CD8-positive, alpha-beta memory T cell (primary cell): Measurements from ENCODE around the gene RIC8B. TPM values are rescaled to one million over a fixed set of nuclear protein-coding genes. Genes with fewer than 3 reads are reported as not detected.

Source experiments
- CTCF ChIA-PET: fragments of 350-600 bp; sonication (Branson Sonifier 250); formaldehyde crosslinking; loops from one replicate; lab custom pipeline; 2021; ENCODE audit warnings: antibody characterized with exemption; lab: Charles Lee
- POLR2A ChIA-PET: fragments of 350-600 bp; sonication (Branson Sonifier 250); formaldehyde crosslinking; loops from one replicate; lab custom pipeline; 2021; ENCODE audit warnings: antibody characterized with exemption; lab: Charles Lee
- DNase-seq, 5 donors: peaks; one replicate each; pipeline versions ENCODE4 v3.0.0 to v3.0.0-alpha.2; 2020 to 2022; ENCODE audit warnings: mixed read lengths in 1 of 5
- H3K27ac ChIP-seq: one replicate; pipeline ENCODE4 v1.7.0; 2013; ENCODE audit warnings: low read depth, mild to moderate bottlenecking, low read length, moderate library complexity
- H3K27me3 ChIP-seq: 2 replicates; pipeline ENCODE4 v1.7.0; 2013; ENCODE audit warnings: low read length, mild to moderate bottlenecking; ENCODE audit not compliant: insufficient read depth, poor library complexity, severe bottlenecking
- H3K36me3 ChIP-seq: 2 replicates; pipeline ENCODE4 v1.7.0; 2013; ENCODE audit warnings: mild to moderate bottlenecking, low read length, moderate library complexity; ENCODE audit not compliant: insufficient read depth
- H3K4me1 ChIP-seq: 2 replicates; pipeline ENCODE4 v1.7.0; 2013; ENCODE audit warnings: mild to moderate bottlenecking, low read length, moderate library complexity; ENCODE audit not compliant: insufficient read depth
- H3K4me3 ChIP-seq: 2 replicates; pipeline ENCODE4 v1.7.0; 2013; ENCODE audit warnings: mild to moderate bottlenecking, low read length
- H3K9me3 ChIP-seq: 2 replicates; pipeline ENCODE4 v1.7.0; 2013; ENCODE audit warnings: mild to moderate bottlenecking, low read length
- H3K27ac Mint-ChIP-seq, 8 donors: one replicate each; pipeline ENCODE4 v1.8.0; 2020 to 2021; ENCODE audit warnings: mixed read lengths in 8 of 8, mild to moderate bottlenecking in 6 of 8, inconsistent platforms in 3 of 8, moderate library complexity in 3 of 8
- H3K27me3 Mint-ChIP-seq, 2 donors: one replicate each; pipeline ENCODE4 v1.8.0; 2020 to 2021; ENCODE audit warnings: mixed read lengths in 2 of 2, mild to moderate bottlenecking in 1 of 2, moderate library complexity in 1 of 2
- H3K36me3 Mint-ChIP-seq, 3 donors: one replicate each; pipeline ENCODE4 v1.8.0; 2020 to 2021; ENCODE audit warnings: mixed read lengths in 3 of 3, inconsistent platforms in 1 of 3, mild to moderate bottlenecking in 1 of 3
- H3K4me1 Mint-ChIP-seq, 3 donors: one replicate each; pipeline ENCODE4 v1.8.0; 2020 to 2021; ENCODE audit warnings: mixed read lengths in 3 of 3, inconsistent platforms in 1 of 3, mild to moderate bottlenecking in 1 of 3
- H3K4me3 Mint-ChIP-seq, 7 donors: one replicate each; pipeline ENCODE4 v1.8.0; 2020 to 2021; ENCODE audit warnings: mixed read lengths in 7 of 7, mild to moderate bottlenecking in 6 of 7, moderate library complexity in 4 of 7, inconsistent platforms in 2 of 7
- H3K9me3 Mint-ChIP-seq, 5 donors: one replicate each; pipeline ENCODE4 v1.8.0; 2020 to 2022; ENCODE audit warnings: mixed read lengths in 5 of 5, mild to moderate bottlenecking in 3 of 5, moderate library complexity in 2 of 5, inconsistent platforms in 1 of 5
- polyA plus RNA-seq: library from polyadenylated mRNA; unstranded; fragments of 300-500 nt; fragmentation: Illumina TruSeq; gene quantifications from one replicate; pipeline ENCODE4 v1.2.3, GENCODE V29; 2021
- total RNA-seq, 2 experiments: library from RNA; stranded (reverse); gene quantifications; one replicate each; pipeline ENCODE4 v1.2.3, GENCODE V29; 2021

The RIC8B gene
- total and polyA plus RNA-seq, 3 experiments from 2014 or later, result 9.9 to 11.2 (median 10.2) TPM

- Histone ChIP-seq H3K27me3 (no peaks in the 10 kb centered on the region), H3K27ac (no peak overlapping the region), H3K4me1 (peaks cover 20% of the 10 kb centered on the region), H3K36me3 (no peaks in the 10 kb centered on the region), H3K4me3 (peak overlapping the region; percentile 39), H3K9me3 (no peaks in the 10 kb centered on the region)
- CTCF ChIA-PET, result interaction anchor here (1.0 kb wide), 1 partner anchor 81 kb away, joined by 3 read pairs; no protein-coding TSS in a partner anchor
- peak in 1 of 5 donors; percentile 44 for DNase-seq
- H3K27me3 Mint-ChIP-seq, result no peaks in the 10 kb centered on the region
- H3K36me3 Mint-ChIP-seq, result no peaks in the 10 kb centered on the region
- peak overlapping the region; percentile 26 to 94 (median 87) for H3K27ac Mint-ChIP-seq
- H3K4me3 Mint-ChIP-seq, result peak overlapping the region in 6 of 7 donors; percentile 6 to 78 (median 70)
- POLR2A ChIA-PET, result interaction anchor here (1.5 kb wide), 1 partner anchor 12 kb away, joined by 8 read pairs; no protein-coding TSS in a partner anchor
- no peaks in the 10 kb centered on the region for H3K9me3 Mint-ChIP-seq
- H3K4me1 Mint-ChIP-seq, result peaks cover 18 to 27% (median 18%) of the 10 kb centered on the region in 3 donors
Measured at GRCh38 chr12:106760184-106760531, 14.3 kb upstream of the RIC8B start.

DNA sequence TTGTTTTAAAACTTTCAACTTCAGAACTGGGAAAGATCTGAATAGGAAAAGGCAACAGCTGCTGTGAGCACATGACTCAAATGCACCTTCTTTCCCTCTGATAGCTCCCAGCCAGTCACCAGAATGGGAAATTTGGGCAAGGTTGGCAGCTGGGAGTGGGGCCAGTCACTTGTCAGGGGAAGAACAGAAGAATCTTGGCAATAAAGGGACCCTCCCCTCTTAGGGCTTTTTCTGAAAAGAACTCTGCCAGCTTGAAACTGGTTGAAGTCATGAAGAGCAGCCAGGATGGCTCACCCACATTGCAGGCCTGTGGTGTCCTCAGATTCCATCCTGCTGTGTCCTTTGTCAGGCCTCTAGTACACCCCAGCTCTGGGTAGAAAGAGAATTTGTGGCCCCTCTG, 10.3 kb upstream of the RIC8B start:
- CTCF ChIA-PET, result interaction anchor here (1.3 kb wide), 1 partner anchor 20 kb away, joined by 3 read pairs; no protein-coding TSS in a partner anchor
- Histone ChIP-seq H3K27ac (no peak overlapping the region), H3K4me3 (no peak overlapping the region), H3K4me1 (peaks cover 22% of the 10 kb centered on the region), H3K36me3 (no peaks in the 10 kb centered on the region), H3K9me3 (no peaks in the 10 kb centered on the region), H3K27me3 (no peaks in the 10 kb centered on the region)
- no peak for DNase-seq
- Mint-ChIP-seq H3K9me3 (no peaks in the 10 kb centered on the region), H3K4me1 (peaks cover 27 to 33% (median 28%) of the 10 kb centered on the region in 3 donors), H3K36me3 (no peaks in the 10 kb centered on the region), H3K27ac (no peak overlapping the region), H3K27me3 (no peaks in the 10 kb centered on the region), H3K4me3 (no peak overlapping the region)
- POLR2A ChIA-PET, result no interaction called here

DNA sequence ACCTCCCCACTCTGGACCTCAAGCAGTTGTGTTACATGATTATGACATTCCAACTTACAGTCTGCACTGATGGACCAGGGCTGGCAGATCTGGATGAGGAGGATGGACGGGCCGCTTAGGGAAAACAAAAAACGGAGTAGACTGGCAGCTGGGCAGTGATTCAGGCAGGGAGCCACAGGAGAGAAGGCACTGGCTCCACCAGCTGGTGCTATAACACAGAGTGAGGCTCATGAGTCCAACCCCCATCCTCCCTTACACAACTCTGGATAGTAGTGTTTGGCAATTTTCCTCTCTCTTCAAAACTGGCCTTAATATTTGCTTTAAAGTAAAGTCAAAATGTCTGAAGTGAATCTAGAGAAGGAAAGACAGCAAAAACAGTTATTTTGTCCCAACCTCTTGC, 9.7 kb upstream of the RIC8B start:
- Histone ChIP-seq H3K9me3 (no peaks in the 10 kb centered on the region), H3K27me3 (no peaks in the 10 kb centered on the region), H3K36me3 (no peaks in the 10 kb centered on the region), H3K4me1 (peaks cover 17% of the 10 kb centered on the region), H3K4me3 (no peak overlapping the region), H3K27ac (no peak overlapping the region)
- Mint-ChIP-seq H3K4me3 (no peak overlapping the region), H3K36me3 (no peaks in the 10 kb centered on the region), H3K27ac (no peak overlapping the region), H3K27me3 (peaks cover 0 to 2% of the 10 kb centered on the region in 2 donors), H3K4me1 (peaks cover 24 to 28% (median 25%) of the 10 kb centered on the region in 3 donors), H3K9me3 (no peaks in the 10 kb centered on the region)
- POLR2A ChIA-PET, result no interaction called here
- no peak for DNase-seq
- CTCF ChIA-PET, result interaction anchor here (0.8 to 1.3 kb wide), 2 partner anchors 12 to 20 kb away, joined by 3 read pairs; no protein-coding TSS in a partner anchor

DNA sequence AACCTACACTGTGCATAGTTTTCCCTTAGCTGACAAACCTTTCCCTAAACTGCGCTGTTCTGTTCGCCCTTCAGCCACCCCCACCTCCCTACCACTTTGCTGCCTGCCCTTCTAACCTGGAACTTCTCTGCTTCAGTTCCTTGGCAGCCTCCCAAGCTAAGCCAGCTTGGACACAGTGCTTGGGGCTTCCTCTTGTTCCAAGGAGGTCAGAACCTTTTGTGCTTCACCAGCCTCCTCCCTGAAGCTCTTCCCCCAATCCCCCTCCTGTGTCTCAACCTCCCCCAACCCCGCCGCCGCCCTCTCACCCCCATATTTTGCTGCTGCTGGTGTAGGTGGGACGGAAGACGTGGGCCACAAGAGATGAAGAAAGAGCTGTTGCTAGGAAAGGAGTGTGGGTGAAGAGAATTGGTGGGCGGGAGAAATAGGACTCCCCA, 8.1 kb upstream of the RIC8B start:
- peak in 1 of 5 donors; percentile 16 for DNase-seq
- Mint-ChIP-seq H3K27me3 (peaks cover 0 to 5% of the 10 kb centered on the region in 2 donors), H3K4me3 (peak overlapping the region in 1 of 7 donors; percentile 47), H3K27ac (peak overlapping the region in 4 of 8 donors; percentile 66 to 96 (median 84)), H3K4me1 (peaks cover 9 to 13% (median 11%) of the 10 kb centered on the region in 3 donors), H3K36me3 (no peaks in the 10 kb centered on the region), H3K9me3 (no peaks in the 10 kb centered on the region)
- POLR2A ChIA-PET, result no interaction called here
- H3K4me3 ChIP-seq, result no peak overlapping the region
- no peaks in the 10 kb centered on the region for H3K36me3 ChIP-seq
- CTCF ChIA-PET, result interaction anchor here (0.9 kb wide), 1 partner anchor 18 kb away, joined by 3 read pairs; no protein-coding TSS in a partner anchor
- peaks cover 5% of the 10 kb centered on the region for H3K4me1 ChIP-seq
- no peaks in the 10 kb centered on the region for H3K9me3 ChIP-seq
- H3K27me3 ChIP-seq, result no peaks in the 10 kb centered on the region
- no peak overlapping the region for H3K27ac ChIP-seq

DNA sequence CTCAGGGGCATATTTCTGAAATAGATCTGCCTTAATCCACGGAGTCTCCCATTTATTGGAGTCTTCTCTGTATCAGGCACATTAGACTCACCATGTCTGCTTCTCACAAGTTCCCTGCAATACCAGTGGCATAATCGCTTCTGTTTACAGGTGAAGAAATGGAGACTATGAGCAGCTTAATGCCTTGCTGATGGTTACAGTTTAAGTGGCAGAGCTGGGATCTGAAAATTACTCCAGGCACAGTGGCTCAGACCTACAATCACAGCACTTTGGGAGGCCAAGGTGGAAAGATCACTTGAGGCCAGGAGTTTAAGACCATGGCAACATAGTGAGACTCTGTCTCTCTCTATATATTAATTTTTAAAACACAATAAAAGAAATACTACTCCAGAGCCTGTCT, 7.3 kb upstream of the RIC8B start:
- ChIA-PET POLR2A (no interaction called here), CTCF (interaction anchor here (0.9 kb wide), 1 partner anchor 19 kb away, joined by 3 read pairs; no protein-coding TSS in a partner anchor)
- Mint-ChIP-seq H3K4me3 (no peak overlapping the region), H3K36me3 (no peaks in the 10 kb centered on the region), H3K27ac (peak overlapping the region in 2 of 8 donors; percentile 66 to 83), H3K9me3 (no peaks in the 10 kb centered on the region), H3K27me3 (peaks cover 0 to 5% of the 10 kb centered on the region in 2 donors), H3K4me1 (peaks cover 9 to 13% (median 11%) of the 10 kb centered on the region in 3 donors)
- Histone ChIP-seq H3K27ac (no peak overlapping the region), H3K27me3 (no peaks in the 10 kb centered on the region), H3K36me3 (no peaks in the 10 kb centered on the region), H3K4me3 (no peak overlapping the region), H3K4me1 (peaks cover 5% of the 10 kb centered on the region), H3K9me3 (no peaks in the 10 kb centered on the region)
- DNase-seq, result no peak

GRCh38 chr12:106767954-106768822, 6.3 kb upstream of the RIC8B start:
- CTCF ChIA-PET, result no interaction called here
- H3K4me3 Mint-ChIP-seq, result no peak overlapping the region

GRCh38 chr12:106769078-106769477, 5.4 kb upstream of the RIC8B start:
- no peaks in the 10 kb centered on the region for H3K27me3 ChIP-seq
- Mint-ChIP-seq H3K36me3 (peaks cover 0 to 2% (median 0%) of the 10 kb centered on the region in 3 donors), H3K27ac (no peak overlapping the region), H3K9me3 (no peaks in the 10 kb centered on the region), H3K4me3 (no peak overlapping the region), H3K4me1 (peaks cover 15 to 21% (median 17%) of the 10 kb centered on the region in 3 donors), H3K27me3 (peaks cover 0 to 5% of the 10 kb centered on the region in 2 donors)
- ChIA-PET CTCF (no interaction called here), POLR2A (no interaction called here)
- H3K4me3 ChIP-seq, result no peak overlapping the region
- peaks cover 5% of the 10 kb centered on the region for H3K4me1 ChIP-seq
- DNase-seq, result no peak
- H3K36me3 ChIP-seq, result no peaks in the 10 kb centered on the region
- H3K9me3 ChIP-seq, result no peaks in the 10 kb centered on the region
- no peak overlapping the region for H3K27ac ChIP-seq

More at GRCh38 chr12:106767954-106768822, 6.3 kb upstream of the RIC8B start:
- H3K27me3 Mint-ChIP-seq, result peaks cover 0 to 5% of the 10 kb centered on the region in 2 donors
- H3K27me3 ChIP-seq, result no peaks in the 10 kb centered on the region
- no peaks in the 10 kb centered on the region for H3K36me3 ChIP-seq
- H3K27ac ChIP-seq, result no peak overlapping the region
- H3K9me3 ChIP-seq, result no peaks in the 10 kb centered on the region
- no peaks in the 10 kb centered on the region for H3K36me3 Mint-ChIP-seq
- H3K27ac Mint-ChIP-seq, result peak overlapping the region in 1 of 8 donors; percentile 19
- peaks cover 5% of the 10 kb centered on the region for H3K4me1 ChIP-seq
- no peak for DNase-seq
- peaks cover 9 to 13% (median 11%) of the 10 kb centered on the region in 3 donors for H3K4me1 Mint-ChIP-seq
- no peaks in the 10 kb centered on the region for H3K9me3 Mint-ChIP-seq
- no peak overlapping the region for H3K4me3 ChIP-seq
- POLR2A ChIA-PET, result no interaction called here

- H3K27ac ChIP-seq, result no peak overlapping the region
- H3K9me3 Mint-ChIP-seq, result no peaks in the 10 kb centered on the region
- H3K4me3 ChIP-seq, result no peak overlapping the region
- H3K36me3 Mint-ChIP-seq, result peaks cover 0 to 6% (median 0%) of the 10 kb centered on the region in 3 donors
- H3K4me1 ChIP-seq, result peaks cover 5% of the 10 kb centered on the region
- H3K27me3 Mint-ChIP-seq, result peaks cover 0 to 5% of the 10 kb centered on the region in 2 donors
- no peaks in the 10 kb centered on the region for H3K27me3 ChIP-seq
- H3K27ac Mint-ChIP-seq, result no peak overlapping the region
- H3K9me3 ChIP-seq, result no peaks in the 10 kb centered on the region
- DNase-seq, result no peak
- CTCF ChIA-PET, result no interaction called here
- no peaks in the 10 kb centered on the region for H3K36me3 ChIP-seq
- H3K4me1 Mint-ChIP-seq, result peaks cover 18 to 24% (median 18%) of the 10 kb centered on the region in 3 donors
- H3K4me3 Mint-ChIP-seq, result no peak overlapping the region
- POLR2A ChIA-PET, result no interaction called here
Measured at GRCh38 chr12:106769546-106769945, 4.9 kb upstream of the RIC8B start.
